ENCODE measurements around the gene TRPC1.

The TRPC1 gene

GRCh38 chr3:142768338-142768737, 44.5 kb downstream of the TRPC1 start:
- no peak for DNase-seq

- DNase-seq: no peak
These were observed 54.1 kb downstream of the TRPC1 start for GRCh38 chr3:142777927-142778326.

- no peak for DNase-seq
These were observed 54.7 kb downstream of the TRPC1 start for GRCh38 chr3:142778541-142778940.

- no peak for DNase-seq
These were observed 55.8 kb downstream of the TRPC1 start for GRCh38 chr3:142779591-142779990.

- DNase-seq: no peak
These were observed 58.8 kb downstream of the TRPC1 start for GRCh38 chr3:142782616-142783015.

- DNase-seq: no peak
These were observed 60.4 kb downstream of the TRPC1 start for GRCh38 chr3:142784228-142784627.

- no peak for DNase-seq
These were observed 62.2 kb downstream of the TRPC1 start for GRCh38 chr3:142785996-142786395.

- no peak for DNase-seq
These were observed 63.9 kb downstream of the TRPC1 start for GRCh38 chr3:142787719-142788118.

- DNase-seq: no peak
These were observed 70.7 kb downstream of the TRPC1 start for GRCh38 chr3:142794508-142794907.

GRCh38 chr3:142795332-142795731, 71.5 kb downstream of the TRPC1 start:
- DNase-seq: no peak

GRCh38 chr3:142796823-142797222, 73.0 kb downstream of the TRPC1 start:
- DNase-seq: no peak

- no peak for DNase-seq
These were observed 77.9 kb downstream of the TRPC1 start for GRCh38 chr3:142801746-142802145.

- DNase-seq: no peak
These were observed 79.1 kb downstream of the TRPC1 start for GRCh38 chr3:142802891-142803290.

GRCh38 chr3:142808103-142808917, 84.5 kb downstream of the TRPC1 start:
- peak; percentile 10 to 26 for DNase-seq

GRCh38 chr3:142809259-142809658, 85.4 kb downstream of the TRPC1 start:
- DNase-seq: no peak

- no peak for DNase-seq
These were observed 92.0 kb downstream of the TRPC1 start for GRCh38 chr3:142815803-142816202.

- no peak for DNase-seq
These were observed 93.5 kb downstream of the TRPC1 start for GRCh38 chr3:142817356-142817755.

GRCh38 chr3:142817897-142818296, 94.1 kb downstream of the TRPC1 start:
- no peak for DNase-seq

GRCh38 chr3:142818651-142819050, 94.8 kb downstream of the TRPC1 start:
- DNase-seq: no peak

- no peak for DNase-seq
These were observed 95.3 kb downstream of the TRPC1 start for GRCh38 chr3:142819179-142819578.

GRCh38 chr3:142828703-142829305, 105.0 kb downstream of the TRPC1 start:
- peak; percentile 80 to 84 for DNase-seq

- DNase-seq: no peak
These were observed 113.7 kb downstream of the TRPC1 start for GRCh38 chr3:142837526-142837925.

GRCh38 chr3:142839831-142840230, 116.0 kb downstream of the TRPC1 start:
- DNase-seq: no peak

GRCh38 chr3:142844339-142844977, 120.6 kb downstream of the TRPC1 start:
- DNase-seq: no peak
